Progenitor cell of endocrine pancreas (in vitro differentiated cells): ENCODE data around the gene RPRD1B. TPM values are rescaled to one million over a fixed set of nuclear protein-coding genes. Genes with fewer than 3 reads are reported as not detected.

Experiments used
- DNase-seq: peaks from one replicate; pipeline ENCODE4 v3.0.0; 2021; ENCODE audit warnings: low spot score; ENCODE audit not compliant: unreplicated experiment
- H3K27ac Mint-ChIP-seq: 2 replicates; pipeline ENCODE4 v1.8.0; 2021; ENCODE audit warnings: mild to moderate bottlenecking, moderate library complexity, mixed read lengths
- H3K27me3 Mint-ChIP-seq: 2 replicates; pipeline ENCODE4 v1.8.0; 2021; ENCODE audit warnings: mixed read lengths
- H3K36me3 Mint-ChIP-seq: 2 replicates; pipeline ENCODE4 v1.8.0; 2022; ENCODE audit warnings: mixed read lengths; ENCODE audit not compliant: insufficient read depth
- H3K4me1 Mint-ChIP-seq: 2 replicates; pipeline ENCODE4 v1.8.0; 2021; ENCODE audit warnings: low read depth, mixed read lengths
- H3K4me3 Mint-ChIP-seq: 2 replicates; pipeline ENCODE4 v1.8.0; 2021; ENCODE audit warnings: low read depth, mild to moderate bottlenecking, moderate library complexity, mixed read lengths
- H3K9me3 Mint-ChIP-seq: 2 replicates; pipeline ENCODE4 v1.8.0; 2021; ENCODE audit warnings: low read depth, mixed read lengths
- CTCF ChIP-seq: fragments of 200-600 bp; sonication (generic); IDR thresholded peaks from one replicate; pipeline ENCODE4 v1.5.0; 2021; ENCODE audit warnings: antibody characterized with exemption, mild to moderate bottlenecking; ENCODE audit not compliant: unreplicated experiment
- total RNA-seq: library from RNA; stranded (reverse); gene quantifications from 2 replicates; pipeline ENCODE4 v1.2.1, GENCODE V29; 2021

Gene RPRD1B
- total RNA-seq, 1 donor from 2014 or later: 31.7 TPM

- no peak overlapping the region for H3K27ac Mint-ChIP-seq
These were observed 27.0 kb downstream of the RPRD1B start for GRCh38 chr20:38060536-38060935.

GRCh38 chr20:38061109-38061508 lies 27.6 kb downstream of the RPRD1B start:
- no peaks in the 10 kb centered on the region for H3K27me3 Mint-ChIP-seq

More at GRCh38 chr20:38060536-38060935, 27.0 kb downstream of the RPRD1B start:
- Mint-ChIP-seq H3K4me3 (no peak overlapping the region), H3K27me3 (no peaks in the 10 kb centered on the region), H3K4me1 (peaks cover 18% of the 10 kb centered on the region), H3K36me3 (peaks cover 23% of the 10 kb centered on the region), H3K9me3 (no peaks in the 10 kb centered on the region)
- no peak for TF ChIP-seq CTCF
- no peak for DNase-seq

GRCh38 chr20:38062890-38063289 lies 29.3 kb downstream of the RPRD1B start:
- no peak for DNase-seq
- no peaks in the 10 kb centered on the region for H3K9me3 Mint-ChIP-seq
- no peak overlapping the region for H3K4me3 Mint-ChIP-seq
- H3K27ac Mint-ChIP-seq: no peak overlapping the region
- TF ChIP-seq CTCF: no peak
- H3K4me1 Mint-ChIP-seq: peaks cover 16% of the 10 kb centered on the region
- H3K36me3 Mint-ChIP-seq: peaks cover 33% of the 10 kb centered on the region
- H3K27me3 Mint-ChIP-seq: no peaks in the 10 kb centered on the region

More at GRCh38 chr20:38061109-38061508, 27.6 kb downstream of the RPRD1B start:
- Mint-ChIP-seq H3K4me1 (peaks cover 16% of the 10 kb centered on the region), H3K36me3 (peaks cover 27% of the 10 kb centered on the region), H3K27ac (no peak overlapping the region), H3K4me3 (no peak overlapping the region), H3K9me3 (no peaks in the 10 kb centered on the region)
- no peak for DNase-seq
- no peak for TF ChIP-seq CTCF

- no peak overlapping the region for H3K27ac Mint-ChIP-seq
- no peak for DNase-seq
- no peak for TF ChIP-seq CTCF
- peaks cover 35% of the 10 kb centered on the region for H3K36me3 Mint-ChIP-seq
- H3K9me3 Mint-ChIP-seq: no peaks in the 10 kb centered on the region
- peaks cover 16% of the 10 kb centered on the region for H3K4me1 Mint-ChIP-seq
- H3K4me3 Mint-ChIP-seq: no peak overlapping the region
- H3K27me3 Mint-ChIP-seq: no peaks in the 10 kb centered on the region
These were observed 30.5 kb downstream of the RPRD1B start for GRCh38 chr20:38063911-38064530.

GRCh38 chr20:38065764-38066375 lies 32.3 kb downstream of the RPRD1B start:
- Mint-ChIP-seq H3K9me3 (no peaks in the 10 kb centered on the region), H3K27me3 (no peaks in the 10 kb centered on the region), H3K36me3 (peaks cover 30% of the 10 kb centered on the region), H3K27ac (peak overlapping the region; percentile 18), H3K4me3 (no peak overlapping the region), H3K4me1 (no peaks in the 10 kb centered on the region)
- DNase-seq: no peak
- TF ChIP-seq CTCF: no peak
